DMS153 treated with DMSO at 0.1 percent for 48 hours (cell line): ENCODE results near the gene PDGFD.

ENCODE experiments used
- DNase-seq: peaks from one replicate; lab custom pipeline; 2025; ENCODE audit not compliant: unreplicated experiment; lab: John Stamatoyannopoulos, UW

Gene PDGFD

DNA sequence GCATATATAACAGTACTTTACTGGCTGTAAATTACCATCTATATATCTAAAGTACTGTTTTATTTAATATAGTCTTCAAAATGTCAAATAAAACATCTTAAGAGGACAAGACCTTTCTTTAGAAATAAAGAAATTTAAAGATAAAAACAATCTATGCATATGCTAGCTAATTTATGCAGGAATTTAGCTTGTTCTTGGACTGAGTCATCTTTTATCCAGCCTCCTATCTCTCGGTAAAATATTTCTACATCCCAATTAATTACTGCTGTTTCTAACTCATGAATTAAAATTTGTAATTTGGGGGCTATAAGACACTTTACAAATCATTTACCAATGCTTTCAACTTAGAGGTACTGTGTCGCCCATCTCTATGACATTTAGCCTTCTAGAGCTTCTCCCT lies 200.3 kb downstream of the PDGFD start:
- DNase-seq, result no peak

DNA sequence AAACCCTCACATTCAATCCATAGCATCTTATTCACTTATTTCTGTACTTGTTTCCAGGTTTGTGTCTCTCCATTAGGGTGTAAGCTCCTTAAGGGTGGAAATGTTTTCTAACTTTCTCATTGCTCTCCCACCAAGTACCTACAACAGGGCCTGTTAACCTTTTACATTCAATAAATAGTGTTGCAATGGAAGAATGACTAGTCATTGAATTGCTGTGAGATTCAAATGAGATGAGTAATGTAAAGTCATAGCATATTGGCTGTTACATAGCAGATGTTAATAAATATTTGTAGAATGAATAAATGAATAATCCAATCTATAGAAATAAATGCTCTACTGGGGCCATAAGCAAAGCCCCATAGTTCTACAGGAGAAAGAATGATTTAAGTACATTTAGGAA lies 202.9 kb downstream of the PDGFD start:
- no peak for DNase-seq

DNA sequence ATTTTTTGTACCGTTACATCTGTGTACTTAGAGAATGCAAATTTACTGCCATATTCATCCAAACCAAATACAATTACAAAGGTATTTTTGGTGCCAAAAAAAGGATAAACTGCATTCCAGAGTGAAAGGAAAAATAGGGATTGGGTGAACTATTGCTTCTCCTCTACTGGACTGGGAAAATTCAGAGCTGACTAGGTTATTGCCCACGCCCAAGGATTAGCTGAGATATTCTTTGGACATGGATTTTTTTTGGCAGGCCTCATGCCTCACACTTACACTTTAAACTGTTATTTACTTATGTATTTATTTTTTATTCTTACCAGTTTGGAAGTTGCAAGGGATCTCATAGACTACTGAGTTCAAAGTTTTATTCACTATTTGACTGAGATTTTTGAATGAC lies 203.8 kb downstream of the PDGFD start:
- DNase-seq, result no peak

DNA sequence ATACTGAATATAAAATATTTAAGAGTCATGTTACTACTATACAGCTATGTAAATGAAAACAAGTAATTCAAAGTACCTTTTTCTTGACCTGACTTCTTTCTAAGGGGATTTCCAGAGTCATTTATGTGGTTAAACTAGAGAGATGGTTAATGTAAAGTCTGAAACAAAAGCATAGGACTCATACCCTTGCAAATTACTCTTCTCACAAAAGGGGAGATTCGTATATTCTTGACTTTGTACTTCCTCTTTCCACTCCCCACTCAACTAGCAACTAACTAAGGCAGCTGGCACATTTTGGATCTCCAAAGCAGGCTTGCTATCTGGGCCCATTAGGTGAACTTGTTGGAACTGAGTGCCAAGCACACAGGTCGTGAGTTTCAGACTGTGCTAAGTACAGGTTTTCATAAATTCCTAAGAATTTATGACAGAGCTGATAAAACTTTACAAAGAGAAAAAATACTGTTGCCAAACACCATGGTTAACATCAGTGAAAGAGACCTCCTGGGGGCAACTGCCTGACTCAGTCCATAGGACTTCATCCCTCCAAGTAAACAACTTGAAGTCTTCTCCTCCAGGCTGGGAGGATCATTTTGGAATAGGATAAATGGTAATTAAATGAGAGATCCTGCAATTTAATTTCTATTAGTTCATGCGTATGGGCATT lies 204.5 kb downstream of the PDGFD start:
- no peak for DNase-seq

DNA sequence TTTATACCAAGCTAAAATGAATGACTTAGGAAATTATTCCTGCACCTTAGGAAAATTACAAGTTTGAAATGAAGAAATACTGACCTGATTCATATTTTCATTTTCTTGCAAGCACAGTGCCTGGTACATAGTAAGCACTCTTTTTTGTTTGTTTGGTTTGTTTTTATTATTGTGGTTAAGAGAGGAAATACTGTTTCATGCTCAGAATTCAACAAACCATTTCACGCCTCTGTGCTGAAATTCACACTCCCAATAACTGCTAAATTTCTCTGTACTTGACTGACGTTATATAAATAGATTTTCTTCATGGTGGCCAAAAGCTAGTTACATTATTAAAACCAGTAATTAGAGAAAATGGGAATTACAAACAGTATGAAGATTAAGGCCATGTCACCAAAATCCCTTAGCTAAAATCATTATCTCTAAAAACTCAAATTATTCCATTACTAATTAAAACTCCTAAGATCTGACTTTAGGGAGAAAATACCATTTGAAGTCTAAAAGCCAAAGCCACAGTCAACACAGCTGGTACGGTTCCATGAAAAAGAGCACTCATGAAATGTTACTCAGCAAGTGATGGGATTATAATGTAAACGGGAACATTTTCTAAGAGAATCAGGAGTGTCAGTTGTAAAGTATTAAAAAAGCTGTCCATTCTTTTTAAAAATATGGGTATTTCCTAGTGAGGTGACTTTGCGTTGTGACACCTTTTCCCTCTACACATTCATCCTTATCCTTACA lies 205.3 kb downstream of the PDGFD start:
- no peak for DNase-seq

DNA sequence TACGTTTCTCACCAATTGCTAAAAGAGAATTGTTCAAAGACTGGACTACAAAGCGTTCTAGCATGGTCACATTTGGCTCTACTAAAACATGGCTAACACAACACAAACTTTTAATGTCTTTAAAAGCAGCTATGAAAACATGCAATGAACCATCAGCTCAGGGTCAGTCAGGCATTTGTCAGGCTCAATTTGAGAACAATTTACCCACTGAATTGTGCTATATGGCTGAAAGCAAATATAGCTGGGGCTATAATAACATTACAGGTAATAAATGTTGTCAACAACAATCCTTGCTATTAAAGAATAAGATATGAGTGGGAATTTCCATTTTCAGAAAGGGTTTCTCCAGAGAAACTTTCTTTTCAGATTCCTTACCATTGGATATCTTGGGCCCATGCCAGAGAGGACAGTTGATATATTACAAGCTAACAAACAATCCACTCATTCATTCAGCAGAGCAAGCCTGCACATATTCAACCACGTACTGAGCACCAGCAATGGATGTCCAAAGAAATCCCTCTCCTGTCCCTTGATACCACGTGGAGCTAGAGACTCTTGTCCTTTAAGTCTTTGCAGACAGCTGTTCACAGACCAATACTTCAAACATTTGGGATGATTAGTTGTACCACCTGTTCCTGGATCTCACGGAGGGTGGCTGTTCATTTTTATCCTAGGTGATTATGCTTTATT lies 210.0 kb downstream of the PDGFD start:
- no peak for DNase-seq

DNA sequence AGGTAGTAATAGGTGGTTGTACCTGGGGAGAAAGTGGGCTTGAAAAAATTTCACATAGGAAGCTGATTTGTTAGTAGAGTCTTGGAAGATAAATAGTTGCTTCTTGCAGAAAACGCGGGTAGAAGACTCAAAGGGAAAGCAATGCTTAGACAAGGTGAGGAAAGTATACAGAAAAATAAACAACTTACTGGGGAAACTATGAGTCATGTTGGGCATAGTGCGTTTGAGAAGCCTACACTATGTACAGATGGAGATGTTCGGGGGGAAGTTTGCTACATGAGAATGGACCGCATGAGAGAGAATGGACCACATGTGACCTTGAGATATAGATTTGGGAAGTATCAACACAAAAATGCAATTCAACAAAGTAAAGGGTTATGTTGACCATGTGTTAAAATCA lies 214.2 kb downstream of the PDGFD start:
- DNase-seq, result no peak

DNA sequence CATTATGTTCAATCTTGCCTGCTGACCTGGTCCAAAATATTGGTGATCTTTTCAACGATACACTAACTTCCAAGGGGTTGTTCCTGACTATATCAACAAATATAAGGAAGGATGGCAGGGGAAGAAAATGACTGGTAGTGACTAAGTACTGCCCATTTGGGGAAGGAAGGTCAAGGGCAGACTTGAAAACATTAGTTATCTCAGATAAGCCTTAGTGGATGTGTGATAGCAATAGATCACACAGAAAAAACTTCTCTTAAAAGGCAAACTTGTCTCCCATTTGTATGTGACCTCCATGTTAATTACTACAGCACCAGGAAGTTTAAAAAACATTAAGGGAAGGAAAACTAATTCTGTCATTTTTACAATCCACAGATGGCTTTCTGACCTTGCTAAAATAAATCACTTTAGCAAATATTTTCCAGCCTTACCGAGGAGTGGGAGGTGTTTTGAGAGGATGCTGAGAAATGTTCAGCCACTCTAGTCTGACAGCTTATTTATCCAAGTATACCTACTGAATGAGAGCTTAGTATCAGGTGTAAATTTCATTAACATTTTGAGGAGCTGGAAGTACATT lies 215.7 kb downstream of the PDGFD start:
- DNase-seq, result no peak

DNA sequence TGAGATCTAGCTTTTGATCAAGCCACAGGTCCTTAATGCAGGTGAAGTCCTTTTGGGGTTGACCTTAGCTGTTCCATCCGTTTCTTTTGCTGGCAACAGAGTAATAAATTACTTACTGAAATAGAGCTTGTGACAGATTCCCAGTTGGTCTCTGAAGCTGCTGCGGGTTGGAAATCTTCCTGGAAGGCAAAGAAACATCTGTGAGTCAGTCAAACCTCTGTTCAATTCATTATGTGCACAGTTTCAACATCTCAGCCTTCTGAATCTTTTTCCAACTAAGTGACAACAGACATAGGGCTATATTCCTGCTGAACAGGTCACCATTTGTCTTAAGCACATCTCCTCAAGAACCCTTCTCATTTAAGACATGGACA lies 216.4 kb downstream of the PDGFD start:
- no peak for DNase-seq

DNA sequence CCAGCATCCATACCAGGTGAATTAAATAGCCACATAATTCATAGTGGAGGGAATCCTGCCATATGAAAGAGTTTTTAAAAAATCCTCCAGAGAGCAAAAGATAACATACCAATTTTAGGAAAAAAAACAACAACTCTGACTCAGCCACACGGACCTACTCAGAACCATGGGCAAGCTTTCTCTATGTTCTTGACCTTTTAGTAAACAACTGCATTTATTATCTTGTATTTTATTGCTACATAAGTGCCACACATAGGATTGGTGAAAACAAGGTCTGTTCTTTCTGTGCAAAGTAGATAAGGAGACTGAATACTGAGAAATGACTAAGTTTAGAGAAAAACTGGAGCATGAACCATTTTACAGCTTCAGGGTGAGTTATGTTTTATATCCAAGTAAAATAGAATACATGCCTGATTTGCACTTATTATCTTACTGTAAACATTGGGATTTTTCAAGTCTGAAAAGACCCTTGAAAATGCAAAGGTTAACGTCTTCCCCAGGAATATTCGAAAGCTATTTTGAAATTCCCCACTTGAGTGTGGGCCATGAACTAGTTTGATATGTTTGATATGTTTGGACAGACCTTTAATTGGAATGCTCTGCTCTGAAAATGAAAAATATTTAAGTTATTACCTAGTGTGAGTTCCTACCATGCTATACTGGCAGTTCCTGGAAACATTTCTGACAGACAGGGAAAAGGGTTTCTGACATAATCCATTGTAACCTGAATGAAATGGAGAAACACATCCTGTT lies 217.0 kb downstream of the PDGFD start:
- DNase-seq, result no peak

DNA sequence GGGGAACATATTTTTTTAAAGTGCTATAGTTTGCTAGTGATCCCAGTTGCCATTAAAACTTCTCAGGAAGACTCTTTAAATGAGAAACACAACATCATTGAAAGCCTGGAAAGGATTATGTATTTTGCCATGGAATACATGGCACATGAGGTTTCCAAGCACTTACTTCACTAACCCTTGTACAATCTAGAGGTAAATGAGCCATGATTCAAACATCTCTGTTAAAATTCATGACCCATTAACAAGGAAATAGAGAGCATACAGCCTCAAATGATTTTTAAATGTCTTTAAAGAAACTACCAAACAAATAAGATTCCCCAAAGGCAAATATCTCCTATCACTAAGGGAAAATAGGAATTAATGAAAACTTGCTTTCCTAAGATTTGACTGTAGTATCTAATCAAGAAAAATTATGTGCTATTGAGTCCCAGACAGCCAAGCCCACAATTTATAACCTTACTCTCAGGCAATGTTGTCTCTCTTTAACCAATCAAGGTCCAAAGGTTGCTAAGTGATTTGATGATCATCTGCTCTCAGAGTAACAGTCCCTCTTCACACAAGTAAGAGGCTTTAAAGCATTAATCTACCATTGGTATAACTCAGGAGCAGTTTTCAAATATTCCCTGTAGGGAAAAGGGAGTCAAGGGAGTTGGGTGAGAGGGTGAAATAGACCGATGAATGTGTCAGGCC lies 219.6 kb downstream of the PDGFD start:
- DNase-seq, result no peak

DNA sequence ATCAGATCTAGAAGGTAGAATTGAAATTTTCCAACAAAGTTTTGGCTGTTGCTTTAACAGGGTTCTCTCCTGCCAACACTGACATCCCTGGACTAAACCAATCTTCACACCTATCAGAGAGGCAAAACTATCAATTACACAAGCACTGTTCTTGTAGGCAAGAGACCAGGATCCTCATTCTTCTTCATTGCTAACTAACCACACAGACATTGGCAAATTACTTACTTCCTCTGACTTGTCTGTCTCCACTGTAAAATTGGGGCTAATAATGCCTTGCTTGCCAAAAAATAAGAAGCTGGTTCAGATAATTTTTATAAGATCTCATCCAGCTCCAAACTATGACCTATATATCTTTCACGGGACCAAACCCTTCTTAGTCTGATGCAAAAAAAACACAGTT lies 221.3 kb downstream of the PDGFD start:
- DNase-seq, result no peak

DNA sequence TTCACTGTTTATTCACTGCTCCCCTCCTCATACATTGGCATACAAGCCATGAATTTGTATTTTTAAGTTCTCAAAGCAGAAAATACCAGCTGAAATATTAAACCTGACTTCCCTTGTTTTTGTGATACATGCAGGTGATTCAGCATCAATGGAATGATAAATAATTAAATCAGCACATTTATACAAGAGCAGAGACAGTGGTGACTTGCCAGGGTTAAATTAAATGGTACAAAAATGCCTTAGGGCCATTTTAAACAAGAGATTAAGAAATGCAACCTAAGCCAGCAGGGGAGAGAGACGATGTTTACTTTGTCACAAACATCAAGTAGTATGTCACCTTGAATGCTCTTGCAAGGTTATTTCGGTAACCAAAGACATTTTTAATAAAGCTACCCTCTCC lies 223.4 kb downstream of the PDGFD start:
- no peak for DNase-seq

DNA sequence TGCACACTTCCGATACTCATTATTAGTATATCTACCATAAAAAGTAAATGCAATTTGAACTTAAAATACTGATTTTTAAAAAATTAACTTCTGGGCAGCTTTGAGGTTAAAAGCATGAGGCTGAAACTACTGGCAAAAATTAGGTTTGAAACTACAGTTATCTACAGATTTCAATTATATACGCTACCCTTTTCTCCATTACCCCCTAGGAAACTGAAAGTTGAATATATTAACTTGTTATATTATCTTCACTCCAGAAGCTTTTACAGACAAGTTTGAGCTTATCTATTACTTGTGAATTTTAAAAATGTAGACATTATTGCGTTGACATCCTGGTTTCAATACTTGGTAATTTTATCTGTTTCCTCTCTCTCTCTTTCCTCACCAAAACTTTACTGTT lies 224.3 kb downstream of the PDGFD start:
- no peak for DNase-seq

DNA sequence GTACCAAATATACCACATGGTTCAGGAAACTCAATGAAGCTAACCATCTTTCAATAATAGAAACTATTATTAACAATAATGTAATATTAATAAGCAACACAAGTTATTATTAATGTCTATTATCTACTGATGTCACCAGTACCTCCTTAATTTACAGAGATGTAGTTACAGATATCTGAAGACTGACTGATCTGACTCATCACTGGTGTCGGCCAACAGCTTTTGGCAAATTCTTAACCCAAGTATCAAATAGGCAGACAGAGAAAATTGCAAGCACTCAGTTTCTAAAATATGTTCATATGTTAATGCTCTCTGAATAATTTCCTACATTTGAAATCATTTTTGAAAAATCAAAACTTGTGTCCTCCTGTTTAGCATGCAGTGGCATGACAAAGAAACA lies 227.9 kb downstream of the PDGFD start:
- DNase-seq, result no peak

DNA sequence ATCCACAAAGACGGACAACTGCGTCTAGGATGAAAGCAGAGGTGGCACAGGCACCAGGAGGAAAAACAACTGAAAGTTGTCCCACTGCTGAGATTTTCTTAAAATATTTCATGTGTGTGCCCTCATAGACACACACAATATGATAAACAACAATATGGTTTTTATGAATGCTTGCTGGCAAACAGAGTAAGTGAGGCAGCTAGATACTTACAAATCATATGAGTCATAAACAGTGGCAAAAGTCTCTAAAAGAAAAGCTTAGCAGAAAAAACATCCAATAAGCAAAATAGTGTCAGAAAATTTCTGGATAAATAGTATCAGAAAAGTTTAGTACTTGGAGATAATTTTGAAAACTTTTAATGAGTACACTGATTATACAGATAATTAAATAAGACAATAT lies 228.7 kb downstream of the PDGFD start:
- DNase-seq, result no peak

DNA sequence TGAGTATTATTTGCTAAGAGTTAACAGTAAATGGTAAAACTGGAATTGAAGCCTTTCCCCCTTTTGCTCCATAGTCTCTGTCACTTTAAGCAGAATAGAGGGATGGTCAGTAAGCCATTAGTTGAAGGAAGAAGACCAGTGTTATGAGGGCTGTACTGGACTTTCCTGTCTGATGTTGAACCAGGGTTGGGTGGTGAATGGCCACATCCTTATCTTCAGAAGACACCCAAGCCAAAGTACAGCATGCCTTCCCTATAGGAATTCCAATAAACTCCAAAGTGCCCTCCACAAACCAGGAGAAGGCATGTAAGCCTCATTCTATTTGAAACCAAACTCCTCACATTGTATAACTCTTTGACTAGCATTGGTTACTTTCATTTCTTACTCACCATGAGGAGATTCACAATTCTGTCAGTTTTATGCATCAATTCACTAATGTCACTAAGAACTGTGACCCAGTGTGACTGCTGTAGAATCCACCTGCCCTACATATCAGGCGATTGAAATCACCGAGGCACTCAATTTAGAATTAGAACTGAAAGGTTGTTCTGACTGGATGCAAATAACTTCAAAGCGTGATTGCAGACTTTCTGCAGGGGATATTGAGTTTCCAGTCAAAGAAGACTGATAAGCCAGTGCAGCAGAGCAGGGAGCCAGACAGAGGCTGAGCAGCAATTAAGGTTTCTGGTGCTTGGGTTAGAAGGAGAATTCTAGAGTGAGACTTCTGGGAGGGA lies 234.6 kb downstream of the PDGFD start:
- no peak for DNase-seq

DNA sequence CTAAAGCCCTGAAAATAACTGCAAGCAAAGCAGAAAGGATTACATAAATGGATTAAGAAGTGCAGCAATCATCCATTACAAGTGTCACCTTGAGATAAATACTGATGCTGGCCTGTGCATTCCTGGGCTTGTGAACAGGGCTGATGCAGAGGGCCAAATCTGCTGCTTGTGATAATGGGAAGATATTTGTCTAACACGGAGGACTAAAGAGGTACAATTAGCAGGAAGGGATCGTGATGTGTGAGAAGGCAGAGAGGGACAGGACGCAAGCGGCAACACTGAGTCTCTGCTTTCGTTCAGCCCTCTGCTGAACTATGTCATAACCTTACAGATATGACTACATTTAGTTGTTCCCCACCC lies 235.2 kb downstream of the PDGFD start:
- DNase-seq, result no peak

DNA sequence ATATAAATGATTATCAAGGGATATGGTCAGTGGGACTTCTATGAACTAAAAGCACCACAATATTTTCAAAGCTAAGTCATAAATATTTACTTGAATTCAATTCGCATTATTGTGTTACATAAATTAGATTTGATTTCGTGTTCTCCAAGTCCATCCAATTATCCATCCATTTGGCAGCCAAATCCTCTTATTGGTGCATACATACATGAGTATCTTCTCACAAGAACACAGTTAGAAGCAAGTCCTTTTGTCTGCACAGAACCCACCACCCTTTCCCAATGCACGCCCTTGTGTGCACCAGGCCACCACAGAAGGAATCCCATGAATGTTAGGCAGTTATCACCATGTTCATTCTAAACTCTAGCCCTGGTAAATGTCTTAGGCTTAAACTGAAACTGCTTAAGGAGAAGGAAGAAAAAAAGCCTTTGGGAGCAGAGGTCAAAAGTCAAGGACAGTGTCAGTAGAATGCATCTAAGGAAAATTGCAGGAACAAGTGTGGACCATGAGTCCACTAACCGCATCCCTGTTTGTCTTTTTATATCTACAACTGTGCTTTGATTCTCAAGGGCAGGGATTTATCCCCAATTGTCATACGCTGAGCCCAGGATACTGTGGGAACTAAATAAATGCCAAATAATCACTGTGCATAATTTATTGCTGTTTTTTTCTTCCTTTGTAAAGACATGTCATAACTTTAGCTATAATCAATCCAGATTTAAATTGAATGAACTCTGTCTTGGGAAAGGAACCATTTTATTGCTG lies 235.7 kb downstream of the PDGFD start:
- DNase-seq, result no peak
